IPS-18c (cell line): Measurements from ENCODE around the gene UBXN6.
A peak's percentile ranks its signal among the peaks of the same experiment; 100 is the strongest.

Source experiments
- H3K4me3 ChIP-seq: 2 replicates; pipeline ENCODE4 v1.7.0; 2013; ENCODE audit warnings: low read depth, mild to moderate bottlenecking, low read length, moderate library complexity; ENCODE audit not compliant: insufficient read depth
- H3K9me3 ChIP-seq: one replicate; pipeline ENCODE4 v1.6.1; 2013; ENCODE audit warnings: mild to moderate bottlenecking, low read length, moderate library complexity; ENCODE audit not compliant: control insufficient read depth, insufficient read depth

The UBXN6 gene

GRCh38 chr19:4473011-4473762, 15.6 kb upstream of the UBXN6 start:
- peak overlapping the region; percentile 76 for H3K4me3 ChIP-seq
- H3K9me3 ChIP-seq, result no peaks in the 10 kb centered on the region

DNA sequence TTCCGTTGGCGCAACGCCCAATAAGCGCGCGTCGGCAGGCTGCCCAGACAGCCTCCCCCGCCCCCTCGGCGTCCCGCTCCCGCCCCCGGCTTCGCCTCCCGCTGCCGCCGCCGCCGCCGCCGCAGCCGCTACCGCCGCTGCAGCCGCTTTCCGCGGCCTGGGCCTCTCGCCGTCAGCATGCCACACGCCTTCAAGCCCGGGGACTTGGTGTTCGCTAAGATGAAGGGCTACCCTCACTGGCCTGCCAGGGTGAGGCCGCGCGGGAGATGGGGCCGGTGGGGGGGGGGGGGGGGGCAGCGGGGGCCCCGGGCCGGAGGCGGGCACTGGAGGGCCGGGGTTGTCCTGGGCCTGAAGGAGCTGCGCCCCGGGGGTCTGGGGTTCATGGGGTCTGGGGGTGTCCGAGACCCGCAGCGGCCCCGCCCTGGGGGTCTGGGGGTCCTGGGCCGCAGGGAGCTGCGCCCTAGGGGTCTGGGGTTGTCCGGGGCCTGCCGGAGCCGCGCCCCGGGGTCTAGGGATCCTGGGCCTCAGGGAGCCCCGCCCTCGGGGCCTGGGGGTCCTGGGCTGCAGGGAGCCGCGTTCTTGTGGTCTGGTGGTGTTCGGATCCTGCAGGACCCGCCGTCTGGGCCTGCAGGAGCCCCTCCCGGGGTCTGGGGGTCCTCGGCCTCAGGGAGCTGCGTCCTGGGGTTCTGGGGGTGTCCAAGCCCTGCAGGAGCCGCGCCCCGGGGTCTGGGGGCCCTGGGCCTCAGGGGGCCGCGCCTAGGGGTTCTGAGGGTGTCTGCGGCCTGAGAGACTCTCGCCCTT, 14.8 kb upstream of the UBXN6 start, which contains the start of gene HDGFL2:
TSS of gene HDGFL2 (plus strand) at position 124 of the 801 bp plus-strand sequence. CDS start at position 178, 54 bp downstream.
- Histone ChIP-seq H3K4me3 (peak within 1 kb of the TSS; percentile 76), H3K9me3 (no peaks in the 10 kb centered on the region)

- Histone ChIP-seq H3K9me3 (no peaks in the 10 kb centered on the region), H3K4me3 (peak overlapping the region; percentile 66)
Observed at GRCh38 chr19:4471403-4472173, 14.0 kb upstream of the UBXN6 start.

DNA sequence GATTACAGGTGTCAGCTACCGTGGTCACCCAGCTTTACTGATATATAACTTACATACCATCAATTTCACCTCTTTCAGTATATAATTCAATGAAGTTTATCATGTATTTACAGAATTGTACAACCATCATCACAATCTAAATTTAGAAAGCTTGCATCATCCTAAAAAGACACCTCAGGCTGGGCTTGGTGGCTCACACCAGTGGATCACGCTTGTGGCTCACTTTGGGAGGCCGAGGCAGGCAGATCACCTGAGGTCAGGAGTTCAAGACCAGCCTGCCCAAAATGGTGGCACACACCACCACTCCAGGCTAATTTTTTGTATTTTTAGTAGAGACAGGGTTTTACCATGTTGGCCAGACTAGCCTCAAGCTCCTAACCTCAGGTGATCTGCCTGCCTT, 10.2 kb upstream of the UBXN6 start:
- H3K9me3 ChIP-seq, result no peaks in the 10 kb centered on the region
- H3K4me3 ChIP-seq, result no peak overlapping the region

GRCh38 chr19:4464815-4465581, 7.4 kb upstream of the UBXN6 start:
- H3K9me3 ChIP-seq, result no peaks in the 10 kb centered on the region
- no peak overlapping the region for H3K4me3 ChIP-seq

- Histone ChIP-seq H3K4me3 (peak overlapping the region; percentile 71), H3K9me3 (peaks cover 2% of the 10 kb centered on the region)
Observed at GRCh38 chr19:4456843-4457653, 546 bp downstream of the UBXN6 start.

GRCh38 chr19:4456476-4456842, 1.1 kb downstream of the UBXN6 start:
- H3K9me3 ChIP-seq, result peaks cover 2% of the 10 kb centered on the region
- H3K4me3 ChIP-seq, result peak overlapping the region; percentile 65

DNA sequence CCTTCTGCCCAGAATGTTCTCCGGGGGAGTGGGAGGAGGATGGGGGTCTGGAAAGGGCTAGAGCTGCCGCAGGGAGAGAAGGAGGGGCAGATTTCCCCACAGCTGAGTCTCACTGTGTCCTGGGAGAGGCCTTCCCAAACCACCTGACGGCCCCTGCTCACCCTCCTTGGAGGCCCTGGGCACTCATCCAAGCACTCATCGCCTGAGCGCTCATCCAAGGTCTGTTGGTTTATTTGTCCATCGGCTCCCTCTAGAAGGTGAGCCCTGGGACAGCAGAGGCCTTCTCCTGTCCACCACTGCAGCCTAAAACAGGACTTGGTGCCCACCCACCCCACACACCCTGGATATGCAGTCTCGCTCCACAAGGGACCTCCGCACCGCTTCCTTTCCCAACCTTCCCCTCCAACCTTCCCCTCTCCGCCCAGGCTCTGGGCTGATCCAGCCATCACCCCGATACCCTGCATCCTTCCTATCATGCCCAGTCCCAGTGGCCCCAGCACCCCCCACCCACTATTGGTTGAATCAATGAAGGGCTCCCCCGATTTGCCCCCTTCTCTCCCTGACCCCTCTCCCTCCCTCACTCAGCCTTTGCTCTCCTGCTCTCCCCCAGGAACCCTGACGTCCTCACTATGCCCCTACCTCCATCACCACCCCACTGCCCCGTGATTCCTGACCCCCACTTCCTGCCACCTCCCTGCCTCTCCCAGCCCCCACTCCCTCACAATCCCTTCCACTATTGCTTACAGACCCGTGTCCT, 1.7 kb downstream of the UBXN6 start:
- H3K4me3 ChIP-seq, result peak overlapping the region; percentile 65; the same call in 1 of the 2 replicates
- peaks cover 2% of the 10 kb centered on the region for H3K9me3 ChIP-seq

DNA sequence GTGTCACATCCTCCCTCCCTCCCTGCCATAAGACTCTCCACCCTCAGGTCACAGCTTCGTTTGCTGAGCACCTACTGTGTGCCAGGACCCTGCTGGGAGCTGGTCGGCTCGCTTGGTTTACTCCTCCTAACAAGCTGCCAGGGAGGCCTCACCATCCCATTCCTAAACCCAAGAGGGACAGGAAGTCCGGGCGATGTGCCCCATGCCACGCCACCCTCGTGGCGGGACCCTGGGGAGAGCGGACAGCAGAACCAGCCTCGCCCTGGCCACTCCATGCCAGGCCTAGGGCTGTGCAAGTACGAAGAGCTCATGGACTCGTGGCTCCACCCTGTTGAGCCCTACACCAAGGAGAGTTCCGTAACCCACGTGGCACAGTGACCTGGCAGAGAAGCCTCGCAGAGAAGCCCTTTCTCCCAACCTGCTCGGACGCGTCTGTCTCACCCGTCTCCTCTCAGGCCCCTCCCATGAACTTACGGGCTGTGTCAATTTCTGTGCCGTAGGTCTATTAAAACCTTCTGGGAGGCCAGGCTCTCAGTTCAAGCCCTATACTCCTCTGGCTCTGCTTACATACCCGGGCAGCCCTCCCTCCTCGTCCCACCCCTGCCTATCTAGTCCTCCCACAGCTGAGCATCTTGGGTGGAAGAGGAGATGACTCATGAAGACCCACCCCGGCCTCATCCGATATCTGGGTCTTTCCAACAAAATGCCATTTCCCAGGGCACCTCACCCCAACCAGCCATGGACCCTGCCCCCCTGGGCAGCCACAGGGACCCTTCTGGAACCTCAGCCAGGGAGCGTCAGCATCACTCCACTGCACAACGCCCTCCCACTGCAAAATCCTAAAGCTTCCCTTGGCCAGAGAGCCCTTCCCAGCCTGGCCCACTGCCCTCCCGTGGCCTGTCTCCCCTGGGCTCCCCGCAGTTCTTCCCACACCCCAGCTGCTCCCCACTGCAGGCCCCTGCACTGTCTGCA, 2.6 kb downstream of the UBXN6 start:
- Histone ChIP-seq H3K4me3 (no peak overlapping the region), H3K9me3 (peaks cover 2% of the 10 kb centered on the region)

DNA sequence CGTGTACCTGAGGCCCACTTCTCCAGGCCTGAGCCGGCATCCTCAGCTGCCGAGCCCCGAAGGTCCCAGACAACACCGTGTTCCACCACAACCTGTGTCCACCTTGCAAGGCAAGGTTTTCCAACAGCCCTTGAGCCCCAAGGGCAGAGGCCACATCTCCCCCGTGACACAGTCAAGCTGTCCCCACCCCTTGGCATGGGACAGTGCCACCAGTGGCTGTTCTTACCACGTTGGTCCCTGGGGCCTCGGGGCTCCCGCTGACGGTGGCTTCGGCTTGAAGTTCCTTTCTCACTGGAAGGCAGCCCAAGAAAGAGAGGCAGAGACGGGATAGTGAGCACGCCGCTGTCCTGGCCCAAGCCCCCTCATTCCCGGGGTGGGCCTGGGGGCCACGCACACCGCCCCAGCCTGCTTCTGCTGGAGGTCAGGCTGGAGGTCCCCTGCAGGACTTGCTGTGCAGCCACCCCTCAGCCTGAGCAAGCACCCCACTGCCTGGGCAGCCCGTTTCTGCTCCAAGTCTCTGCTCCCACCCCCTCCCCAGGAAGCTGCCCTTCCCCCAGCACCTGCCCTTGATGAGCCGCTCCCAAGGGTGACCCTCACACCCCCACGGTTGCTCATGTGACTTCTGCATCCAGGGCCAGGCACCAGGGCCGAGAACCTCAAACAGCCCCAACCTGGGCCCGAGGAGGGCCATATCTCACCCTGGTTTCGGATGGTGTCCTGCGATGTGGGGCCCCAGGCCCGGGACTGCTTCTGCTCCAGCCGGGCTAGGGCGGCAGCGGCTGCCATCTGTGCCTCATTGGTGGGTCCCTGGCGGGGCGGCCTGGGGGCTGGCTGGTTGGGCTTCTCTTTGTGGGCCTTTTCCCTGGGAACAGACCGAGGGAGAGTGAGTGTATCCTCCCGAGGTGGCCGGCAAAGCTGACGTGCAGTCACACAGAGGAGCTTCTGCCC, 4.1 kb downstream of the UBXN6 start:
- H3K9me3 ChIP-seq, result peaks cover 2% of the 10 kb centered on the region
- H3K4me3 ChIP-seq, result no peak overlapping the region

GRCh38 chr19:4452230-4452990, 5.2 kb downstream of the UBXN6 start:
- Histone ChIP-seq H3K9me3 (peaks cover 2% of the 10 kb centered on the region), H3K4me3 (no peak overlapping the region)

GRCh38 chr19:4449639-4450028, 8.0 kb downstream of the UBXN6 start:
- Histone ChIP-seq H3K4me3 (no peak overlapping the region), H3K9me3 (no peaks in the 10 kb centered on the region)

DNA sequence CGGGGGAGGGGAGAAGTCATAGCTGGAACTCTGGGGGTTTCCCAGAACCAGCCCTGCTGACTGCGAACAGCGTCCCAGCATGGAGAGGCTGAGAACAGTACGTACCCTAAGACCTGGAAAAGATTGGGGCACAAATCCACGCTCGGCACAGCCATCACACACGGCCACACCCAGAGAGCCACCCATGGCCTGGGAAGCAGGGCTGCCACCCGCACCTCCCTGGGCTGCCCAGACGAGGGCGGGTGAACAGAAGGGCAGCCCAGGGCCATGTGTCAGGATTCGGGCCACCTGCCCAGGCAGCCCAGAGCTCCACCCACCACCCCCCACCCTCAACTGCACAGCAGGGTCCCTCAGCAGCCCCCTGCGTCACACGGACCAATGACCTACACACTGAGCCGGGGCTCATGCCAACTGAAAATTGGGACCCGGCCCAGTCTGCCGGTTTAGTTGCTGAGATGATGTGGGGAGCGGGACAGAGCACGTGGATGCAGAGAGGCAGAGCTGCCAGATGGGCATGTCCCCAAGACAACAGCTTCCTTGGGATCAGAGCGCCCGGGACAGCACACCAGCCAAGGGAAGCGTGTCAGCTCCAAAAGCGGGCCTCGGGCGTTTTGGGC, 8.5 kb downstream of the UBXN6 start:
- Histone ChIP-seq H3K9me3 (no peaks in the 10 kb centered on the region), H3K4me3 (no peak overlapping the region)
